ENCODE results near the gene VARS2.
"Not testable (repeated sequence)": the region's sequence is repeated elsewhere in the genome, so short reads cannot be mapped to it uniquely, and the experiment has no call there.

VARS2 gene

DNA sequence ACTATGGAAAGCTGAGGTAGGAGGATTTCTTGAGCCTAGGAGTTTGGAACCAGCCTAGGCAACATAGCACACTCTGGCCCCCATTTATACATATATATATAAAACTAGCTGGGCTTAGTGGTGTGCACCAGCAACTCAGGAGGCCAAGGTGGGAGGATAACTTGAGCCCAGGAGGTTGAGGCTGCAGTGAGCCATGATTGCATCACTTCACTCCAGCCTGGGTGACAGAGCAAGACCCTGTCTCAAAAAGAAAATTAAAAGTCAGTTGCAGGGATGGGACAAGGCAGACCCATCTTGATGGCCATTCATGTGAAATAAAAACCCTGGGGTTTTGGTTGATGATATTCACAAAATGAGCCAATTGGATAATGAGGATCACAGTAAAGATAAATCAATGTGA lies 12.6 kb upstream of the VARS2 start:
- POLR2A ChIA-PET: no interaction called here

DNA sequence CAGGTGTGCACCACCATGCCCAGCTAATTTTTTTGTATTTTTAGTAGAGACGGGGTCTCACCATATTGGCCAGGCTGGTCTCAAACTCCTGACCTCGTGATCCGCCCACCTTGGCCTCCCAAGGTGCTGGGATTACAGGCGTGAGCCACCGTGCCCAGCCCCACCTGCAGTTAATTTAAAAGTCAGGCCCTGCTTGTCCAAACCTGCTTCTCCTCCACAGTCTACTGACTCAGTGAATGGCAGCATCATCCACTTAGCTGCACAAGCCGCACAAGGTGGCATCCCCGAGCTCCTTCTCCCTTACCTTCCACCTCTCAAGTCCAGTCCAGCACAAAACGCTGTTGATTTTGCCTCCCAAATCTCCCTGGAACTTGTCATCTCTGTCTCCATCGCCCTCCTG lies 11.8 kb upstream of the VARS2 start:
- POLR2A ChIA-PET; H3K9me3 ChIP-seq (ENCODE audit: control extremely low read depth in 1 of 5, control insufficient read depth in 4 of 5, insufficient read depth in 2 of 5, low read depth in 1 of 5, low read length in 4 of 5); H3K27me3 ChIP-seq (replicated peaks in 2 of 5; ENCODE audit: control insufficient read depth in 4 of 5, insufficient read depth in 5 of 5, low read length in 4 of 5); H3K27ac ChIP-seq (ENCODE audit: insufficient read depth in 1 of 2, low read depth in 1 of 2, low read length in 2 of 2, poor library complexity in 1 of 2, severe bottlenecking in 2 of 2); DNase-seq; H3K36me3 ChIP-seq (ENCODE audit: control insufficient read depth in 4 of 4, insufficient read depth in 4 of 4, low read length in 3 of 4); H3K4me3 ChIP-seq (ENCODE audit: control insufficient read depth in 1 of 7, extremely low read depth in 1 of 7, insufficient read depth in 4 of 7, low read depth in 2 of 7, low read length in 6 of 7); H3K4me1 ChIP-seq (ENCODE audit: control extremely low read depth in 1 of 4, control insufficient read depth in 4 of 4, insufficient read depth in 4 of 4, low read length in 3 of 4): not testable (repeated sequence)
- CTCF ChIA-PET: interaction anchor here (1.2 to 1.6 kb wide), 2 partner anchors 12 to 13 kb away, joined by 3 read pairs; partner anchors contain the start of gene VARS2
- WGBS (ENCODE audit: insufficient coverage): 84% methylated on average over 9 of the region's 9 CpGs

More for the DNA sequence above, 12.6 kb upstream of the VARS2 start:
- Histone ChIP-seq H3K9me3 (ENCODE audit: control extremely low read depth in 1 of 5, control insufficient read depth in 4 of 5, insufficient read depth in 2 of 5, low read depth in 1 of 5, low read length in 4 of 5) (no peaks in the 10 kb centered on the region), H3K4me3 (ENCODE audit: control insufficient read depth in 1 of 7, extremely low read depth in 1 of 7, insufficient read depth in 4 of 7, low read depth in 2 of 7, low read length in 6 of 7) (no peak overlapping the region), H3K4me1 (ENCODE audit: control extremely low read depth in 1 of 4, control insufficient read depth in 4 of 4, insufficient read depth in 4 of 4, low read length in 3 of 4) (peaks cover 0 to 7% (median 0%) of the 10 kb centered on the region in 4 experiments), H3K27ac (ENCODE audit: insufficient read depth in 1 of 2, low read depth in 1 of 2, low read length in 2 of 2, poor library complexity in 1 of 2, severe bottlenecking in 2 of 2) (no peak overlapping the region), H3K27me3 (replicated peaks in 2 of 5; ENCODE audit: control insufficient read depth in 4 of 5, insufficient read depth in 5 of 5, low read length in 4 of 5) (no peaks in the 10 kb centered on the region), H3K36me3 (ENCODE audit: control insufficient read depth in 4 of 4, insufficient read depth in 4 of 4, low read length in 3 of 4) (peaks cover 0 to 2% (median 0%) of the 10 kb centered on the region in 4 experiments)
- CTCF ChIA-PET: interaction anchor here (1.2 to 1.6 kb wide), 2 partner anchors 12 to 13 kb away, joined by 3 read pairs; partner anchors contain the start of gene VARS2
- DNase-seq: no peak

DNA sequence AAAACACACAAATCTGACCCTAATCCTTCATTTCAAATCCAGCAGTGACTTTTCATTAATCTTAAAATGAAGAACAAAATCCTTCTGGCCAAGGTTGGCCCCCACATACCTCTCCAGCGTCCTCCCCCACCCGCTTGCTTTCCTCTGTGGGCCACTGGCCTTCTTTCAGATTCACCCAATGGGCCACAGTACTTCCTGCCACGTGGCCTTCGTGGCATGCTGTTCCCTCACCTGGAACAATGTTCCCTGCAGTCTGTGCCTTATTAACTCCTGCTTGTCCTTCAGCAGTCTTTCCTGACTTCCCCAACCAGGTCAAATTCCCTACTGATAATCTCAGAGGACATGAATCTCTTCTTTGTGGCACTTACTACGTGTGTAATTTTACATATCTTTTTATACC lies 11.3 kb upstream of the VARS2 start:
- H3K36me3 ChIP-seq (ENCODE audit: control insufficient read depth in 4 of 4, insufficient read depth in 4 of 4, low read length in 3 of 4): peaks cover 0 to 2% (median 0%) of the 10 kb centered on the region in 4 experiments
- no peak overlapping the region for H3K4me3 ChIP-seq (ENCODE audit: control insufficient read depth in 1 of 7, extremely low read depth in 1 of 7, insufficient read depth in 4 of 7, low read depth in 2 of 7, low read length in 6 of 7)
- 63% methylated on average over 4 of the region's 5 CpGs for WGBS (ENCODE audit: insufficient coverage)
- ChIA-PET POLR2A (no interaction called here), CTCF (interaction anchor here (1.6 kb wide), 1 partner anchor 11 kb away, joined by 3 read pairs; the partner anchor contains the start of gene VARS2)
- no peak overlapping the region for H3K27ac ChIP-seq (ENCODE audit: insufficient read depth in 1 of 2, low read depth in 1 of 2, low read length in 2 of 2, poor library complexity in 1 of 2, severe bottlenecking in 2 of 2)
- peaks cover 0 to 9% (median 3%) of the 10 kb centered on the region in 4 experiments for H3K4me1 ChIP-seq (ENCODE audit: control extremely low read depth in 1 of 4, control insufficient read depth in 4 of 4, insufficient read depth in 4 of 4, low read length in 3 of 4)
- DNase-seq: no peak
- H3K27me3 ChIP-seq (replicated peaks in 2 of 5; ENCODE audit: control insufficient read depth in 4 of 5, insufficient read depth in 5 of 5, low read length in 4 of 5): no peaks in the 10 kb centered on the region
- no peaks in the 10 kb centered on the region for H3K9me3 ChIP-seq (ENCODE audit: control extremely low read depth in 1 of 5, control insufficient read depth in 4 of 5, insufficient read depth in 2 of 5, low read depth in 1 of 5, low read length in 4 of 5)

DNA sequence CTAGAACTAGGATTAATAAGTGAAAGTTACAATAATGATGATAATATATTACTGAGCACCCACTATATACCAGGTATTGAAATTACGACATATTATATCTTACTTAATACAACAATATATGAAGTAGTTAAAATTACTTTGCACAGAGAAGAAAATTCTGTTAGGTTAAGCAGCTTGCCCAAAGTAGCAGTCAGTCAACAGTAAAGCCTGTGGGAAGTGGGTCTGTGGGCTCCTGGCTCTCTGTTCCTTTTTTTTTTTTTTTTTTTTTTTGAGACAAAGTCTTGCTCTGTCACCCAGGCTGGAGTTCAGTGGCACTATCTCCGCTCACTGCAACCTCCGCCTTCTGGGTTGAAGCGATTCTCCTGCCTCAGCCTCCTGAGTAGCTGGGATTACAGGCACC lies 10.8 kb upstream of the VARS2 start:
- Histone ChIP-seq H3K9me3 (ENCODE audit: control extremely low read depth in 1 of 5, control insufficient read depth in 4 of 5, insufficient read depth in 2 of 5, low read depth in 1 of 5, low read length in 4 of 5) (no peaks in the 10 kb centered on the region), H3K27me3 (replicated peaks in 2 of 5; ENCODE audit: control insufficient read depth in 4 of 5, insufficient read depth in 5 of 5, low read length in 4 of 5) (no peaks in the 10 kb centered on the region), H3K36me3 (ENCODE audit: control insufficient read depth in 4 of 4, insufficient read depth in 4 of 4, low read length in 3 of 4) (peaks cover 0 to 2% (median 0%) of the 10 kb centered on the region in 4 experiments), H3K4me1 (ENCODE audit: control extremely low read depth in 1 of 4, control insufficient read depth in 4 of 4, insufficient read depth in 4 of 4, low read length in 3 of 4) (peaks cover 2 to 11% (median 4%) of the 10 kb centered on the region in 4 experiments), H3K27ac (ENCODE audit: insufficient read depth in 1 of 2, low read depth in 1 of 2, low read length in 2 of 2, poor library complexity in 1 of 2, severe bottlenecking in 2 of 2) (no peak overlapping the region), H3K4me3 (ENCODE audit: control insufficient read depth in 1 of 7, extremely low read depth in 1 of 7, insufficient read depth in 4 of 7, low read depth in 2 of 7, low read length in 6 of 7) (no peak overlapping the region)
- ChIA-PET CTCF (interaction anchor here (1.4 kb wide), 1 partner anchor 11 kb away, joined by 4 read pairs; the partner anchor contains the start of gene VARS2), POLR2A (no interaction called here)
- no peak for DNase-seq
- no CpG with 5 or more reads among the region's 4 CpGs for WGBS (ENCODE audit: insufficient coverage)

DNA sequence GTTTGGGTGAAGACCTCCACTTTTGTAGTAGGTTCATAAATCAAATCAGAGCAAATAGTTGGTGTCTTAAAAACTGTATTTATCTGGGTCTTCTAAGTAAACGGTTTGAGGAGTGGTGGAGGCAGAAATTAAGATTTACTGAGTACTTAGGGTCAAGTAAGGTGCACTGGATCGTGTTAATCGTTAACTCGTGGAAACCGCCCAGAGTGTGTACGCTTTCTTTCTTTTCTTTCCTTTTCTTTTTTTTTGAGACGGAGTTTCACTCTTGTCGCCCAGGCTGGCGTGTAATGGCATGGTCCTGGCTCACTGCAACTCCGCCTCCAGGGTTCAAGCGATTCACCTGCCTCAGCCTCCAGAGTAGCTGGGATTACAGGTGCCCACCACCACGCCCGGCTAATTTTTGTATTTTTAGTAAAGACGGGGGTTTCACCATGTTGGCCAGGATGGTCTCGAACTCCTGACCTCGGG lies 6.7 kb upstream of the VARS2 start:
- CTCF ChIA-PET: interaction anchor here (1.0 to 2.1 kb wide), 3 partner anchors 80 to 172 kb away, joined by 3 to 7 read pairs (median 6); no protein-coding TSS in a partner anchor
- H3K9me3 ChIP-seq (ENCODE audit: control extremely low read depth in 1 of 5, control insufficient read depth in 4 of 5, insufficient read depth in 2 of 5, low read depth in 1 of 5, low read length in 4 of 5); DNase-seq; POLR2A ChIA-PET; H3K27me3 ChIP-seq (replicated peaks in 2 of 5; ENCODE audit: control insufficient read depth in 4 of 5, insufficient read depth in 5 of 5, low read length in 4 of 5); H3K27ac ChIP-seq (ENCODE audit: insufficient read depth in 1 of 2, low read depth in 1 of 2, low read length in 2 of 2, poor library complexity in 1 of 2, severe bottlenecking in 2 of 2): not testable (repeated sequence)
- H3K4me3 ChIP-seq (ENCODE audit: control insufficient read depth in 1 of 7, extremely low read depth in 1 of 7, insufficient read depth in 4 of 7, low read depth in 2 of 7, low read length in 6 of 7): peak overlapping the region in 6 of 7 experiments; percentile 94 to 100 (median 96)
- peaks cover 3 to 24% (median 16%) of the 10 kb centered on the region in 4 experiments for H3K36me3 ChIP-seq (ENCODE audit: control insufficient read depth in 4 of 4, insufficient read depth in 4 of 4, low read length in 3 of 4)
- peaks cover 8 to 20% (median 13%) of the 10 kb centered on the region in 4 experiments for H3K4me1 ChIP-seq (ENCODE audit: control extremely low read depth in 1 of 4, control insufficient read depth in 4 of 4, insufficient read depth in 4 of 4, low read length in 3 of 4)
- 57% methylated on average over 12 of the region's 16 CpGs for WGBS (ENCODE audit: insufficient coverage)

DNA sequence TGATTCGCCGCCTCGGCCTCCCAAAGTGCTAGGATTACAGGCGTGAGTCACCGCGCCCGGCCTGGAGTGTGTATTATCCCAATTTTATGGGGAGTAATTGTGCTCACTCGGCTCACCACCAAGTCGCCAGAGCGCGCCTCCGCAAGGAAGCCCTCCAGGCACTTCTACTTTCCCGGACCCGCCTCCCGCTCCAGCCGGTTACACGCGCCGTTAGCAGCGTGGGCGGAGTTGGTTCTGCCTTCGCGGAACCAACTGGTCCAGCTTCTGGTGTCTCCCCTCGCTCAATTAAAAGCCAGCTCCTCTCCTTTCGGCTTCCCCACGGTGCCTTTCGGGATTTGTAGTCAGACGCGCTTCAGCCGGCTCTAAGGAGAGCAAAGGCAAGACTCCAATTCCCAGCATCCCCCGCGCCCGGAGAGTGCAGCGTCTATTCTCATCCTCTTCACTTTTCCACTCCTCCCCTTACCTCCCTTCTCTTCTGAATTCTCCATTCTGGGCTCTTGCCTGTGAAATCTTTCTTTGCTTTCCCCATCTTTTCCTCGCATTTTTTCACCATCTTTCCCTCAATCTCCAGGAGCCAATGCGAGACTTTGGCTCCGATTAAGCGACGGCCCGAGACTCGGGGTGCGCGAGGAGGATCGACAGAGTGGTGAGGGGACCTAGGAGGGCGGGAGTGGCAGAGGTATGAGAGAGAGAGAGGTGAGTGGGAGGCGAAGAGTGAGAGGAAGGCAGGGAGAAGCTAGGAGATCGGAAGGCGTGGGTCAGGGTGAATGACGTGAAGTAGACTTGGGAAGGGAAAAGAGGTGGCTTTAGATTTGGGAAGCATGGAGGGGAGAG lies 6.1 kb upstream of the VARS2 start, which contains the start of gene GTF2H4:
Gene GTF2H4 (plus strand): TSS at position 450 of the 834 bp plus-strand sequence.
- H3K27ac ChIP-seq (ENCODE audit: insufficient read depth in 1 of 2, low read depth in 1 of 2, low read length in 2 of 2, poor library complexity in 1 of 2, severe bottlenecking in 2 of 2): peak within 1 kb of the TSS in 1 of 2 experiments; percentile 72
- CTCF ChIA-PET: interaction anchor here (1.0 to 2.1 kb wide), 2 partner anchors 86 to 171 kb away, joined by 3 to 7 read pairs; no protein-coding TSS in a partner anchor

More for the DNA sequence above, 6.1 kb upstream of the VARS2 start, which contains the start of gene GTF2H4:
- Histone ChIP-seq H3K9me3 (ENCODE audit: control extremely low read depth in 1 of 5, control insufficient read depth in 4 of 5, insufficient read depth in 2 of 5, low read depth in 1 of 5, low read length in 4 of 5) (no peaks in the 10 kb centered on the region), H3K36me3 (ENCODE audit: control insufficient read depth in 4 of 4, insufficient read depth in 4 of 4, low read length in 3 of 4) (peaks cover 3 to 31% (median 21%) of the 10 kb centered on the region in 4 experiments), H3K4me3 (ENCODE audit: control insufficient read depth in 1 of 7, extremely low read depth in 1 of 7, insufficient read depth in 4 of 7, low read depth in 2 of 7, low read length in 6 of 7) (peak within 1 kb of the TSS; percentile 94 to 100 (median 96)), H3K27me3 (replicated peaks in 2 of 5; ENCODE audit: control insufficient read depth in 4 of 5, insufficient read depth in 5 of 5, low read length in 4 of 5) (no peaks in the 10 kb centered on the region), H3K4me1 (ENCODE audit: control extremely low read depth in 1 of 4, control insufficient read depth in 4 of 4, insufficient read depth in 4 of 4, low read length in 3 of 4) (peaks cover 8 to 16% (median 13%) of the 10 kb centered on the region in 4 experiments)
- DNase-seq: peak; percentile 96 to 97 (median 96)
- under 1% methylated on average over 44 of the region's 49 CpGs for WGBS (ENCODE audit: insufficient coverage)
- POLR2A ChIA-PET: no interaction called here

Measured in common myeloid progenitor, CD34-positive (primary cell).